Natural killer cell (primary cell): ENCODE results near the gene TBC1D2B. TPM values are rescaled to one million over a fixed set of nuclear protein-coding genes. Genes with fewer than 3 reads are reported as not detected.

Experiments
- ATAC-seq, 3 donors: fragments of 150-1000 bp in 2 of 3; fragments of 200-7000 bp in 1 of 3; cut with Tn5 transposase; 1 replicate in 1 of 3; 2 replicates in 2 of 3; pipeline ENCODE4 v1.10.0; 2021; ENCODE audit warnings: mild to moderate bottlenecking in 2 of 3, moderate library complexity in 2 of 3
- DNase-seq, 2 donors: peaks; one replicate each; pipeline versions ENCODE4 v3.0.0 to v3.0.0-alpha.2; 2013 to 2021; ENCODE audit warnings: mixed read lengths in 1 of 2
- H3K27ac ChIP-seq: one replicate; pipeline ENCODE4 v1.5.1; 2013; ENCODE audit warnings: mild to moderate bottlenecking, low read length
- H3K27me3 ChIP-seq: one replicate; pipeline ENCODE4 v1.6.1; 2013; ENCODE audit warnings: low read length; ENCODE audit not compliant: control insufficient read depth, insufficient read depth
- H3K36me3 ChIP-seq: one replicate; pipeline ENCODE4 v1.6.1; 2013; ENCODE audit warnings: low read length; ENCODE audit not compliant: control insufficient read depth, insufficient read depth
- H3K4me1 ChIP-seq: one replicate; pipeline ENCODE4 v1.6.1; 2013; ENCODE audit warnings: low read length; ENCODE audit not compliant: control insufficient read depth, insufficient read depth
- H3K4me3 ChIP-seq: one replicate; pipeline ENCODE4 v1.5.1; 2013; ENCODE audit warnings: low read length
- H3K9me3 ChIP-seq: one replicate; pipeline ENCODE4 v1.6.1; 2013; ENCODE audit warnings: low read length; ENCODE audit not compliant: control insufficient read depth, insufficient read depth
- H3K27ac Mint-ChIP-seq, 2 donors: one replicate each; pipeline ENCODE4 v1.8.0; 2022; ENCODE audit warnings: mild to moderate bottlenecking in 2 of 2, mixed read lengths in 2 of 2, moderate library complexity in 1 of 2
- H3K27me3 Mint-ChIP-seq, 2 donors: one replicate each; pipeline ENCODE4 v1.8.0; 2022; ENCODE audit warnings: low read depth in 2 of 2, mixed read lengths in 2 of 2
- H3K36me3 Mint-ChIP-seq: one replicate; pipeline ENCODE4 v1.8.0; 2022; ENCODE audit warnings: mixed read lengths
- H3K4me1 Mint-ChIP-seq, 2 donors: one replicate each; pipeline ENCODE4 v1.8.0; 2022; ENCODE audit warnings: mixed read lengths in 2 of 2
- H3K4me3 Mint-ChIP-seq: one replicate; pipeline ENCODE4 v1.8.0; 2022; ENCODE audit warnings: mild to moderate bottlenecking, moderate library complexity, mixed read lengths
- H3K9me3 Mint-ChIP-seq, 2 donors: one replicate each; pipeline ENCODE4 v1.8.0; 2022; ENCODE audit warnings: mixed read lengths in 2 of 2
- CTCF ChIP-seq: fragments of 200-600 bp; IDR thresholded peaks from one replicate; pipeline ENCODE4 v1.8.0; 2022; ENCODE audit warnings: antibody characterized with exemption
- WGBS: methylation state at CpG from one replicate; pipeline ENCODE4 v1.1.7; 2013; ENCODE audit warnings: missing lambda C conversion rate; ENCODE audit not compliant: insufficient coverage; 5-methylcytosine and 5-hydroxymethylcytosine counted together
- intact Hi-C: fragments of 100-400 bp; cut with micrococcal nuclease; formaldehyde crosslinking; loops from one replicate; pipeline ENCODE4 v1.14.2; 2022
- total RNA-seq, 4 donors: library from RNA; stranded (reverse); fragments of 120-200 nt in 1 of 4; gene quantifications; one replicate each; pipeline versions ENCODE4 v1.2.3 to v1.2.4, GENCODE V29; 2013 to 2022

Gene TBC1D2B
- total RNA-seq, 3 donors from 2014 or later (not counting 1 experiment from before 2014, with no cell fraction given), result 54.0 to 83.5 (median 56.7) TPM

- Mint-ChIP-seq H3K4me1 (peaks cover 61 to 84% of the 10 kb centered on the region in 2 donors), H3K36me3 (no peaks in the 10 kb centered on the region), H3K4me3 (peak overlapping the region; percentile 79), H3K27ac (peak overlapping the region; percentile 92 to 96), H3K27me3 (no peaks in the 10 kb centered on the region), H3K9me3 (no peaks in the 10 kb centered on the region)
- H3K9me3 ChIP-seq, result no peaks in the 10 kb centered on the region
- peak overlapping the region; percentile 82 for H3K27ac ChIP-seq
- H3K36me3 ChIP-seq, result peaks cover 3% of the 10 kb centered on the region
- TF ChIP-seq CTCF, result no peak
- no peaks in the 10 kb centered on the region for H3K27me3 ChIP-seq
- no peak for ATAC-seq
- no peak overlapping the region for H3K4me3 ChIP-seq
- peaks cover 59% of the 10 kb centered on the region for H3K4me1 ChIP-seq
- no peak for DNase-seq
- intact Hi-C loops, result loop anchor here (1.0 to 2.0 kb wide), 3 partner anchors 8 to 33 kb away; no protein-coding TSS in a partner anchor
- WGBS, result 97% methylated on average over 6 of the region's 6 CpGs
These were observed 41.5 kb downstream of the TBC1D2B start for GRCh38 chr15:78035861-78036476.

- no peak overlapping the region for H3K4me3 ChIP-seq
- no peak for TF ChIP-seq CTCF
- 7% methylated on average over 3 of the region's 4 CpGs for WGBS
- no peaks in the 10 kb centered on the region for H3K9me3 ChIP-seq
- peak; percentile 11 to 39 (median 30) for ATAC-seq
- Mint-ChIP-seq H3K27ac (peak overlapping the region; percentile 92 to 96), H3K9me3 (no peaks in the 10 kb centered on the region), H3K27me3 (no peaks in the 10 kb centered on the region), H3K36me3 (no peaks in the 10 kb centered on the region), H3K4me1 (peaks cover 54 to 78% of the 10 kb centered on the region in 2 donors), H3K4me3 (peak overlapping the region; percentile 79)
- peak overlapping the region; percentile 82 for H3K27ac ChIP-seq
- no peaks in the 10 kb centered on the region for H3K27me3 ChIP-seq
- intact Hi-C loops, result loop anchor here (1.0 to 2.0 kb wide), 3 partner anchors 9 to 33 kb away; no protein-coding TSS in a partner anchor
- peaks cover 58% of the 10 kb centered on the region for H3K4me1 ChIP-seq
- peaks cover 3% of the 10 kb centered on the region for H3K36me3 ChIP-seq
- DNase-seq, result peak; percentile 30 to 70
These were observed 42.2 kb downstream of the TBC1D2B start for GRCh38 chr15:78035321-78035751.

- H3K36me3 Mint-ChIP-seq, result no peaks in the 10 kb centered on the region
- H3K4me3 ChIP-seq, result no peak overlapping the region
- peak; percentile 75 to 82 (median 81) for ATAC-seq
- H3K36me3 ChIP-seq, result peaks cover 4% of the 10 kb centered on the region
- peak overlapping the region; percentile 92 to 96 for H3K27ac Mint-ChIP-seq
- H3K27me3 ChIP-seq, result no peaks in the 10 kb centered on the region
- peak overlapping the region; percentile 82 for H3K27ac ChIP-seq
- H3K4me3 Mint-ChIP-seq, result peak overlapping the region; percentile 79
- no peaks in the 10 kb centered on the region for H3K9me3 ChIP-seq
- peaks cover 47 to 71% of the 10 kb centered on the region in 2 donors for H3K4me1 Mint-ChIP-seq
- H3K27me3 Mint-ChIP-seq, result no peaks in the 10 kb centered on the region
- peak; percentile 52 to 90 for DNase-seq
- 3% methylated on average over 13 of the region's 13 CpGs for WGBS
- H3K9me3 Mint-ChIP-seq, result no peaks in the 10 kb centered on the region
- intact Hi-C loops, result loop anchor here (1.0 to 2.0 kb wide), 5 partner anchors 10 to 72 kb away; partner anchors contain the start of gene TBC1D2B
- H3K4me1 ChIP-seq, result peaks cover 52% of the 10 kb centered on the region
- no peak for TF ChIP-seq CTCF
These were observed 42.9 kb downstream of the TBC1D2B start for GRCh38 chr15:78034495-78035191.
